ENCODE results near the gene INSYN2B.

DNA sequence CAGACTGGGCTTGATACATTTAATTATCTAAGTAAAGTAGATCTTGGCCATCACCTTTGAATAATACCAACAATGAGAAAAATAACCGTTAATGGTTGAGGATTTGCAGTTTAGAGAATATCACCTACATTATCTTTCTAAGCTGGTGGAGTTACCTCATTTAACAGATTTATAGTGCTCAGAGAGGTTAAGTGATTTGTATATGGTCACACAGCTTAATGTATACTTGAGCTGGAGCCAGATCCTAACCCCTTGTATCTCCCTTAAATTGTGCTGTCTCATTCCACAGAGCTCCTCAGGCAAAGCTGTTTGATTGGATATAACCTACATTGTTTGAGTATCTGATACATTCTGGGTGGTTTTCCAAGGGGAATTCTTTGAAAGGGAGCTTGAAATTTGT, 57.8 kb downstream of the INSYN2B start:
- TF ChIP-seq JUND (IDR thresholded peaks at IDR 0.05) (no peak), CEBPB (IDR thresholded peaks at IDR 0.05; ENCODE audit: low read depth) (no peak), SIN3A (IDR thresholded peaks at IDR 0.05; ENCODE audit: low read depth) (no peak), MAX (IDR thresholded peaks at IDR 0.05) (no peak), ZFX (IDR thresholded peaks at IDR 0.05) (no peak), POLR2A (IDR thresholded peaks at IDR 0.05; ENCODE audit: borderline replicate concordance, extremely low read depth, insufficient read depth, insufficient read length) (no peak), POLR2AphosphoS5 (IDR thresholded peaks at IDR 0.05; ENCODE audit: low read depth, low read length) (no peak), TCF7L2 (IDR thresholded peaks at IDR 0.05; ENCODE audit: borderline replicate concordance, extremely low read depth, insufficient read depth, insufficient read length) (no peak)
- TF ChIP-seq, protein P1, sequence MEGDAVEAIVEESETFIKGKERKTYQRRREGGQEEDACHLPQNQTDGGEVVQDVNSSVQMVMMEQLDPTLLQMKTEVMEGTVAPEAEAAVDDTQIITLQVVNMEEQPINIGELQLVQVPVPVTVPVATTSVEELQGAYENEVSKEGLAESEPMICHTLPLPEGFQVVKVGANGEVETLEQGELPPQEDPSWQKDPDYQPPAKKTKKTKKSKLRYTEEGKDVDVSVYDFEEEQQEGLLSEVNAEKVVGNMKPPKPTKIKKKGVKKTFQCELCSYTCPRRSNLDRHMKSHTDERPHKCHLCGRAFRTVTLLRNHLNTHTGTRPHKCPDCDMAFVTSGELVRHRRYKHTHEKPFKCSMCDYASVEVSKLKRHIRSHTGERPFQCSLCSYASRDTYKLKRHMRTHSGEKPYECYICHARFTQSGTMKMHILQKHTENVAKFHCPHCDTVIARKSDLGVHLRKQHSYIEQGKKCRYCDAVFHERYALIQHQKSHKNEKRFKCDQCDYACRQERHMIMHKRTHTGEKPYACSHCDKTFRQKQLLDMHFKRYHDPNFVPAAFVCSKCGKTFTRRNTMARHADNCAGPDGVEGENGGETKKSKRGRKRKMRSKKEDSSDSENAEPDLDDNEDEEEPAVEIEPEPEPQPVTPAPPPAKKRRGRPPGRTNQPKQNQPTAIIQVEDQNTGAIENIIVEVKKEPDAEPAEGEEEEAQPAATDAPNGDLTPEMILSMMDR (IDR thresholded peaks at IDR 0.05 in 2 of 3, conservative IDR thresholded peaks at IDR 0.05 in 1 of 3; ENCODE audit: borderline replicate concordance in 1 of 3, insufficient read depth in 1 of 3, low read depth in 2 of 3, low read length in 2 of 3), result no peak
